ENCODE results near the gene LIPA.
"Not testable (repeated sequence)": the region's sequence is repeated elsewhere in the genome, so short reads cannot be mapped to it uniquely, and the experiment has no call there.

Gene LIPA

GRCh38 chr10:89252225-89252585 lies 630 bp upstream of the LIPA start:
- no peaks in the 10 kb centered on the region for H3K27me3 ChIP-seq (ENCODE audit: insufficient read depth, low read length, poor library complexity, severe bottlenecking)
- no peak overlapping the region for H3K9ac ChIP-seq (ENCODE audit: low read depth, low read length, poor library complexity, severe bottlenecking)
- no peaks in the 10 kb centered on the region for H4K20me1 ChIP-seq (ENCODE audit: insufficient read depth, low read length, poor library complexity, severe bottlenecking)
- H2AFZ ChIP-seq (ENCODE audit: low read length) = peak overlapping the region; percentile 52; the same call in 1 of the 2 replicates
- H3K4me1 ChIP-seq (ENCODE audit: insufficient read depth, low read length, poor library complexity, severe bottlenecking) = peaks cover 23% of the 10 kb centered on the region
- no peaks in the 10 kb centered on the region for H3F3A ChIP-seq (ENCODE audit: low read depth)
- no peaks in the 10 kb centered on the region for H3K36me3 ChIP-seq (ENCODE audit: insufficient read depth, low read length)
- no peaks in the 10 kb centered on the region; the same call in 1 of the 2 replicates for H3K9me3 ChIP-seq (ENCODE audit: insufficient read depth, low read depth, low read length)
- H3K9me2 ChIP-seq (replicated peaks; ENCODE audit: low read depth, low read length) = no peaks in the 10 kb centered on the region
- peaks cover 12% of the 10 kb centered on the region; the same call in 1 of the 2 replicates for H3K79me2 ChIP-seq (ENCODE audit: insufficient read depth, low read length)
- H3K4me3 ChIP-seq (ENCODE audit: low read length, poor library complexity, severe bottlenecking) = peak overlapping the region; percentile 88
- H3K4me2 ChIP-seq (ENCODE audit: low read depth, low read length, poor library complexity, severe bottlenecking) = peak overlapping the region; percentile 21
- TF ChIP-seq CTCF (conservative IDR thresholded peaks at IDR 0.05; ENCODE audit: low read length) = no peak
- TF ChIP-seq EZH2phosphoT487 (IDR thresholded peaks at IDR 0.05; ENCODE audit: borderline replicate concordance) = no peak

GRCh38 chr10:89250865-89251408 lies 638 bp downstream of the LIPA start:
- H3K9me2 ChIP-seq (replicated peaks; ENCODE audit: low read depth, low read length) = no peaks in the 10 kb centered on the region
- peak overlapping the region; percentile 97 for H3K4me2 ChIP-seq (ENCODE audit: low read depth, low read length, poor library complexity, severe bottlenecking)
- H4K20me1 ChIP-seq (ENCODE audit: insufficient read depth, low read length, poor library complexity, severe bottlenecking) = no peaks in the 10 kb centered on the region
- H3K4me1 ChIP-seq (ENCODE audit: insufficient read depth, low read length, poor library complexity, severe bottlenecking) = peaks cover 23% of the 10 kb centered on the region
- H3K9ac ChIP-seq (ENCODE audit: low read depth, low read length, poor library complexity, severe bottlenecking) = peak overlapping the region; percentile 82
- H3K9me3 ChIP-seq (ENCODE audit: insufficient read depth, low read depth, low read length) = no peaks in the 10 kb centered on the region; the same call in 1 of the 2 replicates
- H3K4me3 ChIP-seq (ENCODE audit: low read length, poor library complexity, severe bottlenecking) = peak overlapping the region; percentile 88
- H3K36me3 ChIP-seq (ENCODE audit: insufficient read depth, low read length) = no peaks in the 10 kb centered on the region
- no peaks in the 10 kb centered on the region for H3F3A ChIP-seq (ENCODE audit: low read depth)
- H3K27me3 ChIP-seq (ENCODE audit: insufficient read depth, low read length, poor library complexity, severe bottlenecking) = no peaks in the 10 kb centered on the region
- peaks cover 12% of the 10 kb centered on the region; the same call in 1 of the 2 replicates for H3K79me2 ChIP-seq (ENCODE audit: insufficient read depth, low read length)
- TF ChIP-seq EZH2phosphoT487 (IDR thresholded peaks at IDR 0.05; ENCODE audit: borderline replicate concordance) (no peak), CTCF (conservative IDR thresholded peaks at IDR 0.05; ENCODE audit: low read length) (no peak)
- H2AFZ ChIP-seq (ENCODE audit: low read length) = peak overlapping the region; percentile 92

- Histone ChIP-seq H3F3A (ENCODE audit: low read depth) (no peaks in the 10 kb centered on the region), H3K79me2 (ENCODE audit: insufficient read depth, low read length) (peaks cover 12% of the 10 kb centered on the region; the same call in 1 of the 2 replicates), H2AFZ (ENCODE audit: low read length) (no peak overlapping the region), H3K9me2 (replicated peaks; ENCODE audit: low read depth, low read length) (no peaks in the 10 kb centered on the region), H3K4me1 (ENCODE audit: insufficient read depth, low read length, poor library complexity, severe bottlenecking) (peaks cover 23% of the 10 kb centered on the region), H3K27me3 (ENCODE audit: insufficient read depth, low read length, poor library complexity, severe bottlenecking) (no peaks in the 10 kb centered on the region), H3K4me2 (ENCODE audit: low read depth, low read length, poor library complexity, severe bottlenecking) (peak overlapping the region; percentile 22), H4K20me1 (ENCODE audit: insufficient read depth, low read length, poor library complexity, severe bottlenecking) (no peaks in the 10 kb centered on the region), H3K4me3 (ENCODE audit: low read length, poor library complexity, severe bottlenecking) (no peak overlapping the region), H3K9ac (ENCODE audit: low read depth, low read length, poor library complexity, severe bottlenecking) (no peak overlapping the region), H3K36me3 (ENCODE audit: insufficient read depth, low read length) (no peaks in the 10 kb centered on the region), H3K9me3 (ENCODE audit: insufficient read depth, low read depth, low read length) (no peaks in the 10 kb centered on the region; the same call in 1 of the 2 replicates)
- TF ChIP-seq CTCF (conservative IDR thresholded peaks at IDR 0.05; ENCODE audit: low read length) = no peak
- no peak for TF ChIP-seq EZH2phosphoT487 (IDR thresholded peaks at IDR 0.05; ENCODE audit: borderline replicate concordance)
Observed at GRCh38 chr10:89248990-89249389, 2.6 kb downstream of the LIPA start.

- H3K4me3 ChIP-seq (ENCODE audit: low read length, poor library complexity, severe bottlenecking); H3K36me3 ChIP-seq (ENCODE audit: insufficient read depth, low read length); H3F3A ChIP-seq (ENCODE audit: low read depth); H3K9me3 ChIP-seq (ENCODE audit: insufficient read depth, low read depth, low read length); H2AFZ ChIP-seq (ENCODE audit: low read length); H3K9me2 ChIP-seq (replicated peaks; ENCODE audit: low read depth, low read length); H3K27me3 ChIP-seq (ENCODE audit: insufficient read depth, low read length, poor library complexity, severe bottlenecking); H3K4me2 ChIP-seq (ENCODE audit: low read depth, low read length, poor library complexity, severe bottlenecking); H4K20me1 ChIP-seq (ENCODE audit: insufficient read depth, low read length, poor library complexity, severe bottlenecking); H3K9ac ChIP-seq (ENCODE audit: low read depth, low read length, poor library complexity, severe bottlenecking): not testable (repeated sequence)
- Histone ChIP-seq H3K79me2 (ENCODE audit: insufficient read depth, low read length) (peaks cover 12% of the 10 kb centered on the region; the same call in 1 of the 2 replicates), H3K4me1 (ENCODE audit: insufficient read depth, low read length, poor library complexity, severe bottlenecking) (peaks cover 28% of the 10 kb centered on the region)
Observed at GRCh38 chr10:89247623-89248022, 4.0 kb downstream of the LIPA start.

All from Loucy (cell line).